Measurements from ENCODE around the gene GJB3. TPM values are rescaled to one million over a fixed set of nuclear protein-coding genes. Genes with fewer than 3 reads are reported as not detected.

GJB3 gene
- total and polyA plus RNA-seq, 10 of the 15 experiments (the other 5 are each of a cell fraction or from before 2014, with no cell fraction given), result not detected

GRCh38 chr1:34755961-34756360 is 25.1 kb upstream of the GJB3 start:
- no TSS peak for BruUV-seq (replicated peaks)
- no peak for ATAC-seq
- Histone ChIP-seq H3K9me3 (replicated peaks; ENCODE audit: control insufficient read depth, insufficient read depth, low read length) (no peaks in the 10 kb centered on the region), H3K4me3 (no peak overlapping the region), H3K27me3 (replicated peaks in 1 of 2; ENCODE audit: control insufficient read depth in 2 of 2, insufficient read depth in 2 of 2, low read length in 1 of 2) (no peaks in the 10 kb centered on the region; a peak in 2 of 4 replicates), H3K9ac (ENCODE audit: control insufficient read depth, insufficient read depth, low read length) (no peak overlapping the region), H3K36me3 (ENCODE audit: control insufficient read depth in 2 of 2, insufficient read depth in 2 of 2, low read length in 1 of 2) (no peaks in the 10 kb centered on the region), H4K20me1 (ENCODE audit: control insufficient read depth, insufficient read depth) (no peaks in the 10 kb centered on the region), H3K27ac (ENCODE audit: control insufficient read depth, insufficient read depth) (no peak overlapping the region), H3K4me2 (ENCODE audit: control insufficient read depth, insufficient read depth) (no peak overlapping the region), H3K79me2 (ENCODE audit: control insufficient read depth, insufficient read depth, low read length) (no peaks in the 10 kb centered on the region), H3K4me1 (ENCODE audit: control insufficient read depth, insufficient read depth, low read length) (no peaks in the 10 kb centered on the region), H2AFZ (ENCODE audit: control insufficient read depth, low read depth, low read length) (no peak overlapping the region)
- no peak for DNase-seq (ENCODE audit: low read depth, low spot score)
- WGBS (ENCODE audit: insufficient coverage, insufficient replicate concordance, low lambda C conversion rate, missing lambda C conversion rate), result 67% methylated on average over 6 of the region's 6 CpGs
- intact Hi-C loops (cut with micrococcal nuclease; ENCODE audit: unreplicated experiment), result no loop called here
- in situ Hi-C loops (cut with MboI), result no loop called here
- no peak for FAIRE-seq
- TF ChIP-seq CHD1 (IDR thresholded peaks at IDR 0.05; ENCODE audit: low read depth, low read length) (no peak), HDGF (IDR thresholded peaks at IDR 0.05) (no peak), NFYB (IDR thresholded peaks at IDR 0.05; ENCODE audit: insufficient read depth, low read depth, low read length) (no peak), SIN3A (IDR thresholded peaks at IDR 0.05; ENCODE audit: low read depth, low read length) (no peak), NKRF (conservative IDR thresholded peaks at IDR 0.05) (no peak), SPI1 (IDR thresholded peaks at IDR 0.05; ENCODE audit: borderline replicate concordance, insufficient read depth, low read depth, low read length) (no peak), BHLHE40 (IDR thresholded peaks at IDR 0.05; ENCODE audit: borderline replicate concordance in 1 of 2, low read depth in 2 of 2, low read length in 1 of 2) (no peak), BCLAF1 (IDR thresholded peaks at IDR 0.05) (no peak), PBX3 (IDR thresholded peaks at IDR 0.05; ENCODE audit: insufficient replicate concordance, low read depth, low read length) (no peak)
- CTCF ChIA-PET, result no interaction called here
- RAD21 ChIA-PET (ENCODE audit: unreplicated experiment), result no interaction called here
- SMC1A ChIA-PET (ENCODE audit: uncharacterized antibody, unreplicated experiment), result no interaction called here
- POLR2A ChIA-PET, result interaction anchor here (0.5 kb wide), 1 partner anchor 755 kb away, joined by 4 read pairs; no protein-coding TSS in a partner anchor
